ACHN (cell line): ENCODE results near the gene MBNL2.
A peak's percentile ranks its signal among the peaks of the same experiment; 100 is the strongest.

Experiments used
- DNase-seq: peaks from one replicate; pipeline ENCODE4 v3.0.0-alpha.2; 2015
- in situ Hi-C: cut with HindIII; loops from 2 replicates; pipeline ENCODE4 v1.10.0; 2017; ENCODE audit warnings: low sequenced_read_pairs, low pct_ligation_motif_present, low pct_unique_long_range_greater_than_20kb

MBNL2 gene

DNA sequence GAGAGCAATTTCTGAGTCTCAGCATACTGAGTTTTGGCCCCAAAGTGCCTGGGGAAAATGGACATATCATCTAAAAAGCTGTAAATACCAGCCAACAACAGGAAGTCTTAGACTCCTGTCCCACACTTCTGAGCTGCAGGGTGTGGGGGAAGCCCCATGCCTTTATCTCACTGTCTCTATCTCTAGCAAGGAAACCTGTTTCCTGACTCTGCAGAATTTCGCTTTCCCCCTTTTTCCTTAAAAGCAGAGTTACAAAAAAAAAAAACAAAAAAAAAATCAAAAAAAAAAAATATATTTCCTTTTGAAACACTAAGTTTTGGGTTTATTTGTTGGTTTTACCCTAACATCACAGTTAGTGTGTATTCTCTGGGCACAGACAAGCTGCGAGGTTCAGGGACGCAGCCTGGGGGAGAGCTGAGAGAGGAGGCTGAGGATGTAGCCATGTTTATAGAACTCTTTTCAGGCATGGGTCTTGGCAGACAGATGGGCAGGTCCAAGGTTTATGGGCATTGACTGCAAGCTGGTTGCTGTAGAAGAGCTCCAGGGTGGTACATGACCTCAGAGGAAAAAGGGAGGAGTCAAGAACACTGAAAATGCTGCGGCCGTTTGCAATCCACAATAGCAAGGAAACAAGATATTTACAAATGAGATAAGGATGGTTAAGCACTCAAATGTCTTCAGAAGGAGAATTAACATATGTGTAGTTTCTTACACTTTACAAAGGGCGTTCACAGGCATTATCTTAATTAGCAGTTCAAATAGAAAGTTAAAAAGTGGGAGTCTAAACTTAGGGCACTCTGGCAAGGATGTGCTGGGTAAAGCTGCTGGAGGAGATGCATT is 4.9 kb downstream of the MBNL2 start:
- in situ Hi-C loops = no loop called here
- peak; percentile 54 for DNase-seq

DNA sequence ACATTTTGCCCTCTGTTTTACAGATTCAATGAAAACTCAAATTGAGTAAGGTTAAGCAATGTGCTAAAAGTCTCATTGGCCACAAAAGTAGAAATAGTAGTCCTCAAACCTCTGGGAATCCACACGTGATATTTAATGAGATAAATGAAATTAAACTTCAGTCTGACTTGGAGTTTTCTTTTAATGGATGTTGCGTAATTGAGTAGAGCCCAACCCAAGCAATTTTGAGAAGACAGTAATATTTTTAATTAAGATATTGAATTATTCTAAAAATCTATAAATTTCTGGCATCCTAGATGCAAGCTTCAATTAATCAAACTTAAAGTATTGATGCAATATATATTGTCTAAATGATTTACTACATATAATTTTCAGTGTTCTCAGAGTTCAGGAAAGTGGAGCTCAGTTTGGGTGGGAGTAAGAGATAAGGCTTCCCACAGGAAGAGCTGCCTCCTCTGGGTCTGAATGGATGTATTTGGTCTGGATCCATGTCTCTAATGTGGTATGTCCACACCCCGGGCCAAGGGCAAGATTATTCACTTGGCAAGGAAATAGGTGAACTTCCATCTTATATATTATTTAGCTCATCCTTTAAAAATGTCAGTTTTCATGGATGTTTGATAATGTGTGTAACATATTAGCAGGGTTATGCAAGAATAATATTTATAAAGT is 6.9 kb downstream of the MBNL2 start:
- in situ Hi-C loops = no loop called here
- DNase-seq = no peak

DNA sequence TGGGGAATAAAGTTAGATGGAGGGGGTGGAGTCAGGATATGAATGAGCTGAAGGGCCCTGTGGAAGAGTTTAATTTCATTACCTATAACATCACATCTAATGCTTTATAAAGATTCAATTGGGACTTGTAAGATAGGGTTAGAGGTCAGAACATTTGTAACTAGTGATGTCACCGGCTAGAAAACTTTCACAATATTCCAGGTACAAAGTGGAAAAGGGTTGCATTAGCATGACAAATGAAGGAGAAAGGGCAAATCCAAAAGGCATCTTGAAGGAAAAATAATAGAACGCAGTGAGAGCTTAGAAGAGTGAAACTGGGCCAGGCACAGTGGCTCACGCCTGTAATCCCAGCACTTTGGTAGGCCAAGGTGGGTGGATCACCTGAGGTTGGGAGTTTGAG is 7.6 kb downstream of the MBNL2 start:
- in situ Hi-C loops = no loop called here
- no peak for DNase-seq

DNA sequence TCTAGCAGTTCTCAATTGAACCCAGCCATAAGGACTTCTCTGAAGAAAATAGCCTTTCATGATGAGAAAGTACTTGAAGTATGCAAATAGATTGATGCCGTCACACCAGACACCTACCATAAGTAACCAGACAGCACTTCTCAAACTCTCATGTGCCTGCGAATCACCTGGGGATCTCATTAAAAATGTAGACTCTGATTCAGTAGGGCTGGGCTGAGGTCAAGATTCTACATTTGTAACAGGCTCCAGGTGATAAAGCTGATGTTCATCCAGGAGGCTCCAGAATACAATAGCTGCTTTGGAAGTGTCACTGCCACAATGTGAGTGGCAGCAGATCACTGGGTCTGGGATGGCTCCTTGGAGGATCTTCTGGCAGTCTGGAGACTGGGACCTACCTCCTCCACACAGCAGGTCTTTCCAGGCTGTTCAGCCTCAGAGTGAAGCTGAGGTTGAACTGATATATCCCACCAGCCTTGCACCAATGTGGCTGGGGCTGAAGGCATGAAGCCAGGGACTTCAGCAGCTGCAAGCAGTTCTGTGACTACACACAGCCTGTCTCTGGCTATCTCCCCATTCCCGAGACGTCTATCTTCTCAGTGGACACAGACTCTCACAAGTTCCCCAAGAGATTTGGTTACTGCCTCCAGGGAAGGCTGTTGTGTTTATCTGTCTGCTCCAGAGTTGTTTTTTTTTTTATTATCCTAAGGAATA is 9.1 kb downstream of the MBNL2 start:
- in situ Hi-C loops = no loop called here
- DNase-seq = no peak

DNA sequence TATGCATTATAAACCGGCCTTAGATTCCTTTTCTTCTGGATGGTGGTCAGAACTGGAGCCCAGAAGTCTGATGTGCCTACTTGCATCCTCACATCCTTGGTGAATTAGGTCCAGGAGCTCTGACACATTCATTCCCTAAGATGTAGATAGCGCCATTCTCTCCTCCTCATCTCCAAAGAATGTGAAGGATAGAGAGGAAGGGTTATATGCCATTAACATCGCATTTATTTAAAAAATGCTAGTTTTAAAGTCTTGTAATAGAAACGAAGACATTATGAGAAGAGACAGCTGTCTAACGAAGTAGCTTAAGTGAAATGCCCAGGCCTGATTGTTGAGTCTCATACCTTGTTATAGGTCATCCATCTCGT is 9.7 kb downstream of the MBNL2 start:
- in situ Hi-C loops = no loop called here
- no peak for DNase-seq

DNA sequence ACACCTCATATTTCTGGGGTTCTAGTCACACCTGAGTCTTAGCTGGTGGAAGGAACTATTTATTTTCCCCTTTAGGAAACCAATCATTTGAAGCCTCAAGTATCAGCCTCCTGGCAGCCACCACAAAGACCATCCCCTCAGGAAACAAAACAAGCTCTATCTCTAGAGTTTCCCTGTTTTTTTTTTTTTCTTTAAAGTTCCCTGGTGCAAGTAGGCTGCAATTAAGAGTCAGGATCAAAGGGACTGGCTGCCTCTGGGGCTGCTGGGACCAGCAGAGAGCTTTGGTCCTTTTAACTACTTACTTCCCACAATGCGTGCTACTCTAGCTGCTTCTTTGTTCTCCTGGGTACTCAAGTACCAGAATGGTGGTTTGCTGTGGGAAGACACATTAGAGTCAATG is 11.4 kb downstream of the MBNL2 start:
- in situ Hi-C loops = no loop called here
- no peak for DNase-seq

DNA sequence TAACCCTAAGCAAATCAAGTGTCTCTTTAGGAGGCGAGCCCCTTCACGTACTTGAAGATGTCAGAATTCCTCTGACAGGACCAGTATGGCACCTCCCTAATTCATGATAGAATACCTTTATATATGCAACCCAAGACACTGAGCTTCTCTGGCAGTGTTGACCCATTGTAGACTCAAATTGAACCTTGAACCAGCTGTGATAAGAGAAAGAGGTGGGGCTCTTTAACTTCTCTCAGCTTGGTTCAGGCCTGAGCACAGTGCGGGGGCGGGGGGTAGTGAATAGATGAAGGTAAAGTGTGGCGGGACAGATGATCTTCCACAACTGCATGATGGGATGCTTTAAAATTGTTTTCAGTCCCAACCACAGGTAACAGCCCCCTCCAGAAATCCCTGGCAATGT is 12.1 kb downstream of the MBNL2 start:
- in situ Hi-C loops = no loop called here
- DNase-seq = no peak

DNA sequence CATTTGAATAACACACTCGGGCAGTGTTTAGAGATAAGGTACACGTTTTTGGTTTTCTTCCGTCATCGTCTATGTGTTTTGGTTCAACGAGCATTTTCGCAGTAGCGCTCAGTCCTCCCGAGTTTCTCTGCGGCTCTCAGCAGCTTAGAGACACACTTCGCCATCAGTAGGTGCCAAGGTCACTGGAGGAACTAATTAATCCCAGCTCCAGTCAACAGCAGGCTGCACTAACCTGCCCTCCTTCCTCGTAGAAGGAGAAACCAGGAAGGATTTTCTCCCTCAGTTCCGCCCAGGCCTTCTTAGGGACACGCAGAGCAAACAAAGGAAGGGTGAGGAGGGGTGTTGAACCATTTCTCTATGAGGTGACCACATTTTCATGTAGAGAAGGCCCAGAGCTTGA is 12.6 kb downstream of the MBNL2 start:
- DNase-seq = no peak
- in situ Hi-C loops = no loop called here

DNA sequence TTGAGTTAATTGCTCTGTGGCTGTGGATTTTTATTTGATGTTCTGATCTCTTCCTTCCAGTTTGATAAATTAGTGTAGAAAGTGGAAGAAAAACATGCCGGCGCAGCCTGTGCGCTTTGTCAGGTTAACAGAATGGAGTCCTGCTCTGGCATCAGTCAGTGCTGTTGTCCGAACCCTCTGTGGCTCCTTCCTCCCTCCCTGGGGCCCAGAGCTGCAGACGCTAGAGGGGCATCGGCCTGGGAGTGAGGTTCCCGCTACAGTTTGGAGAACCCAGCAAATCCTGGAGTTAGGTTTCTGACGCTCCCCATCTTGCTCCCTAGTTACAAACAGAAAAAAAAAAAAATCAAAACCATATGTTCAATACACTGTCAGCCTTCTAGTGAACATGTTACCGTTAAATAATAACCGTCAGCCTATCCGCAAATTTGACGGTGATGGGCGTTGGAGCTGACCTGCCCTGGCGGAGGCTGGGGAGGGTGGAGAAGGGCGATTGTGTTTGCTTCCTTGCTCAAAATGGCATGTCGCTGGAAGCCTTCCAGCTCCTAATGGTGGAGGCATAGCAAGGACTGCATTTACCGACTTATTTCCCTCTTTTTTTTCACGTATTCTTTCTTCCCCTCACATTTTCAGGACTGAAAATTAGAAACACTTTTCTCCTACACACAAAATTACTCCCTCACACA is 13.6 kb downstream of the MBNL2 start:
- in situ Hi-C loops = no loop called here

DNA sequence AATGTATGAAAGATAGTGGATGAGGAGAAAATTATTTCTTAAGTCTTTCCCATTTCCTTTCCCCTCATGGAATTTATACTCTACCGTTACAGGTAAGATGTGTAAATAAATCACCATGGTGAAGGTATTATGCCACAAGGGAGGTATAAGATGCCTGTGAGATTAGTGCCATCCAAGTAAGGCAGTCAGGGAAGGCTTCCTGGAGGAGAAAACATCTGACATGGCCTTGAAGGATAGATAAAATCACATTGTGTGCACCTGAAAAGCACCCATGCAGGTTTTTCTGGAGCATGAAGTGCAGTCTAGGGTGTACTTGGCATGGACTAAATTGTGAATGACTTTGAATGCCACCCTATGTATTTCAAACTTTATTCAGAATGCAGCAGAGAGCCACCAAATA is 15.3 kb downstream of the MBNL2 start:
- in situ Hi-C loops = no loop called here
- DNase-seq = no peak

More for the DNA sequence above, 13.6 kb downstream of the MBNL2 start:
- DNase-seq = no peak

DNA sequence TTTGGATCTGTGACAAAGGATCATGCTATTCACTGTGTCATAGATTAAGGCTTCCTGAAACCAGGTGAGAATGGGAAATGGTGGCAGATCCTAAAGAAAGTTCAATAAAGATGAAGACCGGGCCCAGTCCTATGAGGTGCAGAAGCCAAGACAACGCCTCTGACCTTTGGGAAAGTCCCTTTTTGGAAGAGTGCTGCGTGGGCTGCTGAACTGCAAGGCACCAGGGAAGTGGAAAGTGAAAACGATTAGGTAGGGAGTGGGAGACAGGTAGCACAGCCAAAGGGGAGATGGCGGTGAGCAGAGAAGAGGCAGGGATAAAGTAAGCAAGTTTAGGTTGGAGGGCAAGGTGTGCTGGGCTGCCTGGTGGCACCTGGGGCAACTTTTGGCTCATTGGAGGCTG is 16.3 kb downstream of the MBNL2 start:
- no peak for DNase-seq
- in situ Hi-C loops = no loop called here

DNA sequence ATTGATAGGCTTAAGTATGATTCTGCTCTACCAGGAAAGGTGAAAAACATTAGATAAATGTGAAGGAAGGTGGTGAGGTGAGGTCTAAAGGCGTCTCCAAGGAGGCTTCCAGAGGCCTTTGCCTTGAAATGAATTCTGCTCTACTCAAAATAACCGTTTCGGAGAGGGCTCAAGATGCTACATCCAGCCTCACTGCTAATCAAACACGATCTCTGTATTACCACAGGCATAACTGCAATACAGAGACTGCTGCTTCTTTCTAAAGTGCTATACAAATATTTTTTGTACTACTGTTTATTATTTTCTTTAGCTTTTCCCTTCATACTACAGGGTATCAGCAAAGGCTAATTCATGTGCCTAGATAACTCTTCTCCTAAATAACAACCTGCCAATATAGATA is 16.8 kb downstream of the MBNL2 start:
- DNase-seq = no peak
- in situ Hi-C loops = no loop called here

DNA sequence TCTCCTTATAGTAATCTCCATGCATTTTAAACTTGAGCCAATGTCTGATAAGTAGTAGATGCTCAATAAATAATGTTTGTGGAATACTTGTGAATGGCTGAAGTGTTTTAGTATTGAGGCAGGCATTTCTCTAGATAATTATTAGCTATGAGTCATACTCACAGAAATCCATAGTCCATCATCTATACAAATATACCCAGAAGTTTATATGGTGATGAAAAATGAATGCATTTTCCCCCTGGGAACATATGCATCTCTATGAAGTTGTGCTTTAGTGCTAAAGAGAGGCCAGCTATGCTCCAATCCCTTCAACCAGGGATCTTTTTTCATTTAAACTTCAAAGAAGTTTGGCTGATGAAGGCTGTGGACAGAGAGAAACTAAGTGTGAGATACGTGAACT is 17.2 kb downstream of the MBNL2 start:
- in situ Hi-C loops = no loop called here
- DNase-seq = no peak

DNA sequence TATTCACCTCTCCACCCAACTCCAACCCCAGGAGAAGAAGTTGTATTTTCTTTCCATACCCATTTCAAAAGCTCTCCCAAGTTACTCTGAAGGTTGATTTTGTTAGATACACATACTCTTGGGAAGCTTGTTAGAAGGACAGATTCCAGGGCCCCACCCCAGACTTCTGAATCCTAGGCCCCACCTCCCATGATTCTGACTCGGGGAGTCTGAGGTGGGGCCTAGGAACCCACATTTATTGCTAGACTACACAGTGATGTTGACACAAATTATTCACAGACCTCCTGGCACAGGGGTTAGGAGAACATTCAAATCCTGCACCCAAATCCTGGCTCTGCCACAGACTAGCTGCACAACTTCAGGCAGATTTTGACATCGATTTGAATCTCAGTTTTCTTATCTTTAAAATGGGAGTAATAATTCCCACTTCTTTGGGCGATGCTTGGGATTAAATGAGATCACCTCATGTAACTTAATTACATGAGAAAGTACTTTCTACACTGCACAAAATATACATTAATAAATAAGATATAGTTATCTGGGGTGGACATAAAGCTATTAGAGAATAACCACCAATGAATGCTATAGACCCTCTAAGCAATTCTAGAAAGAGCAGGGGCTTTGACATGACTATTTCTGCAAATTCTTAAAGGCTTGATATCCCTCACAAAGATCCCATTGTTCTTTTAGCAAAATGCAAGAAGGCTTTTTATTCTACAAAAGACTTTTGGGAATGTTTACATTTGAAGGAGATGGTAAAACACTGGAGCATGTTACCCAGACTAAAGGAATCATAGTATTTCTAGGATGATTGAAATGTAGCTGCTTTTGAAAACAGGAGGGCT is 18.0 kb downstream of the MBNL2 start:
- in situ Hi-C loops = no loop called here
- DNase-seq = no peak

DNA sequence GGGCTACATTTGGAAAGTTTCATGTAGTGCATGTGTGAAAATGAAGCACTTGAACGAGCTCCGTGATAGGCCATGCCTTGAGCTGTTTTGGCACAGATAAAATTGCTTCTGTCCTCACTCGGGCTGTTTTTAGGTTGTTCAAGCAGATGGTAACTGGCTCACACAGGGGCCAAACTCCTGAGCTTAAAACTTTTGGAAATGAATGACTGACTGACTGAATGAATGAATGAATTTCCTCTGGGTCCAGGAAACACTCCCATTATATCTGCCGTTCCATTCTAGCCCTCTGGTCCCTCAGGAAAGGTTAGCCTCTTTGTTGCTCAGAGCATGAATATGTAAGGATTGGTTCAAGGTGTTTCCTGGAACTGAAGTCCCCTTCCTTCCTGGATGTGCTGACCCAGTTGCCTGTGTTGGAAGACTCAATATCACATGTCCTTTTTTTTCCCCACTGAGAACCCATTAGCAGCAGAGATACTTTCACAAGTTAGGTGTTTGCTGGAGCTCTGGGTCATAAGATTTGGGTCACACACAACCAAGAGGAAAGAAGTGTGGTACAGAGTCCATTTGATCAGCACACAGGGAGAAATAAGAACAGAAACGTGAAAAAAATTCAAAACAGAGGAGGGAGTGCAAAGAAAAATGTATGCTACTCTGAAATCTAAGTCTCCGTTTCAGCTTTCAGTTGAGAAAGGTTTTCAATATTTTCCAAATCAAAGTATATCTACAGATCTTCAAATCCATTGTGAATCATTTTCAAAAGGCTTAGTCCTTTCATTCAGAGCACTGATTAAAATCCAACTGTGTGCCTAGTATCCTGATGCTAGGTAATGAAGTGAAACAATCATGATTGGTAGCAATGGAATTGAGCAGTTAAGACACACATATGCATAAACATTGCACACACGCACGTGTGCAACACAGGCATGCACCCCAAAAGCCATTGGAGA is 18.9 kb downstream of the MBNL2 start:
- in situ Hi-C loops = no loop called here
- DNase-seq = no peak

DNA sequence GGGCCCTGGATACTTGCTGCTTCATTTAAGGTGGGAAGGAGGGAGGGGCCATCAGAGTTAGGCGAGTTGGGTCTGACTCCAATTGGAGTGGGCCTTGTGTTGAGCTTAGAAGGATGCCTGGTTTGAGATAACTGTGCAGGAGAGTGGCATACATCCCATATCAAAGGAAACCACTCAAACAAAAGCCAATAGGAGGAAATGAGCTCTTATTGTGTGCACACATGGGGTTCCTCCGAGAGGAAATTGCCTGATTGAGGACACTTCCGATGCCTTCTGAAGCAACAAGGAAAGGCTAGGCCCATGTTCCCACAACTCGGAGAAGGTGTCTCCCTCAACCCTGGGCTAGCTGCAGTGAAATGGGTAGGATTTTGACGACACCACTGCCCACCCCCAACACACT is 19.6 kb downstream of the MBNL2 start:
- in situ Hi-C loops = no loop called here
- DNase-seq = no peak

DNA sequence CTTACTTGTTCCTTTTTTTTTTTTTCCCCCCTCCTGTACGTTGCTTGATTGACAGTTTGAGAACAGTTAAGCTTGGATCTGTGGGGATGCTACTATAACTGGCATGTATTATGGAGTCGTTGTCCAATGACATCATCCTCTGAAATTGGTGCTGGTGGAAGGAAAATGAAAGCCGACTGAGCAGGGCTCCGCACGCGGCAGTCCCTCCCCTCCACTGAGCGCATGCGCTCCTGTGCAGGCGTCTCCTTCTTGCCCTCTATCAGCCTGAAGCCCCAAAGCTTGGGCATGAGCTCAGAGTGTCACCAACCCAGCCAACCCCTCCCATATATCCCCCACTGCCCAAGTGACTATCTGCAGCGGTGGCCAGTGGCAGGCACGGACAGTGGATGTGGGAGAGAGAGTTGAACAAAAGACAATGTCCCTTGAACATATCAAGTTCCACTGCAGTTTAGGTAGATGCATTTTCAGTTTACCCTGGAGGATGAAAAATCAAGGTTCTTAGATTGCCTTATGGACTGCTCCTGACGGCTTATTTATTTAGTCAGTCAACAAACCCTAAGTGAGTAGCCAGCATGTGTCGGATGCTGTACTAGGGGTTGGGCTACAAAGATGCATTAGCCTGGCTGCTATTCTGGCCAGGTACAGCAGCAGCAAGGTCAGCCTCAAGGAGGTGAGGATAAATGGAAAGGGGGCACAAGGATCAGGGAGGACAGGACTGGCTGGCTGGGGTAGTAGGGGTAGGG is 20.8 kb downstream of the MBNL2 start:
- in situ Hi-C loops = no loop called here
- no peak for DNase-seq
